Measurements from ENCODE around the gene ACVR2A.

DNA sequence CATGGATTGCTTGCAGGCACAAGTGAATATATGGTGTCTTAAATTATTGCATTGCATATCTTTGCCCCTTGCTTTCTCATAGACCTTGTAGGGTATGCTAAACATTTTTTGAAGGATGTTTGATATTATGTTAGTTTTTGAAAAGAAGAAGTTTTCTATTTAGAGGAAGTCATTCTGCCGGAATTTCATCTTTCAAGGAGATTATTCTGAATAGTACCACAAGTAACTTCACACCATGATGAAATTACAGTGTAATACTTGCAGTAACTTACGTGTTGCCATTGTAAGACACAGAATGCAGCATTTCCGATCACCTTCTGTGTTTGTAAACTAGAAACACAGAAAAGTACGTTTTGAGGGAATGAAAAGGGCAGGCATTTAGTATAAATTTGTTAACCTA is 71.9 kb downstream of the ACVR2A start:
- no peak for TF ChIP-seq EZH2phosphoT487 (IDR thresholded peaks at IDR 0.05; ENCODE audit: insufficient read depth, low read depth)
- TF ChIP-seq EZH2 (IDR thresholded peaks at IDR 0.05; ENCODE audit: insufficient read depth, poor library complexity, severe bottlenecking), result no peak
